AG04449 (cell line): ENCODE measurements around the gene MSLN.

ENCODE experiments used
- CTCF ChIA-PET: fragments of 350-600 bp; formaldehyde crosslinking; extraction: SDS; loops from one replicate; lab custom pipeline; 2021; ENCODE audit warnings: antibody characterized with exemption; lab: Yijun Ruan, JAX
- POLR2A ChIA-PET: fragments of 400-600, 350-600 bp; formaldehyde crosslinking; extraction: SDS; loops from one replicate; lab custom pipeline; 2020; ENCODE audit warnings: antibody characterized with exemption, inconsistent platforms; lab: Yijun Ruan, JAX
- DNase-seq: peaks from one replicate; pipeline ENCODE4 v3.0.0-alpha.2; 2010; ENCODE audit warnings: low read depth, low spot score
- H3K4me3 ChIP-seq: 2 replicates; pipeline ENCODE4 v1.5.1; 2011; ENCODE audit warnings: low read depth, mild to moderate bottlenecking, control low read depth, low read length
- CTCF ChIP-seq: IDR thresholded peaks from one replicate; pipeline ENCODE4 v1.5.1; 2011; ENCODE audit warnings: mild to moderate bottlenecking, moderate library complexity, low read length, control low read depth, inconsistent platforms; ENCODE audit not compliant: insufficient read depth; ENCODE audit errors: missing control alignments

Gene MSLN

DNA sequence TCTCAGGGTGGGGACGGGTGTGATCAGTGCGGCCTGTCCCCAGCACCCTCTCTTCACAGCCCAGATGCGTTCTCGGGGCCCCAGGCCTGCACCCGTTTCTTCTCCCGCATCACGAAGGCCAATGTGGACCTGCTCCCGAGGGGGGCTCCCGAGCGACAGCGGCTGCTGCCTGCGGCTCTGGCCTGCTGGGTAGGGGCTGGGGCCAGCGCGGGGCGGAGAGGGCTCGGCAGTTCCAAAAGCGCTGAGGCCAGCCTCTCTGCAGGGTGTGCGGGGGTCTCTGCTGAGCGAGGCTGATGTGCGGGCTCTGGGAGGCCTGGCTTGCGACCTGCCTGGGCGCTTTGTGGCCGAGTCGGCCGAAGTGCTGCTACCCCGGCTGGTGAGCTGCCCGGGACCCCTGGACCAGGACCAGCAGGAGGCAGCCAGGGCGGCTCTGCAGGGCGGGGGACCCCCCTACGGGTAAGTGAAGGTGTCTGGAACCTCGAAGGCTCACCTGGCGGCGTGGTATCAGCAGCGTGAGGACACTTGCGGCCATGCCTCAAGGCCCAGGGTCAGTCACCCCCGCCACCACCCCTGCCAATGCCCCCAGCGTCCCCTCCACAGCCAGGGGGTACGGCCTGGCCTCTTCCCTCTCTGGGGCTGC, 4.4 kb downstream of the MSLN start:
- POLR2A ChIA-PET = no interaction called here

DNA sequence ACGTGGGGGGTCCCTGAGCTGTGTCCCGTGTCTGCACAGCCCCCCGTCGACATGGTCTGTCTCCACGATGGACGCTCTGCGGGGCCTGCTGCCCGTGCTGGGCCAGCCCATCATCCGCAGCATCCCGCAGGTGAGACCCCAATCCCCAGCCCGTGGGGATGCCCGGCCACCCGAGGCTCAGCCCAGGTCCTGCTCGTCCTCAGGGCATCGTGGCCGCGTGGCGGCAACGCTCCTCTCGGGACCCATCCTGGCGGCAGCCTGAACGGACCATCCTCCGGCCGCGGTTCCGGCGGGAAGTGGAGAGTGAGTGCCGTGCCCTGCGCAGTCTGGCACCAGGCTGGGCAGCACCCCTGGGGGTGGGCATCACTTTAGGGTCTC, 4.9 kb downstream of the MSLN start:
- TF ChIP-seq CTCF = no peak
- no peak overlapping the region for H3K4me3 ChIP-seq
- CTCF ChIA-PET = no interaction called here
- no peak for DNase-seq
- POLR2A ChIA-PET = no interaction called here

More for the DNA sequence above, 4.4 kb downstream of the MSLN start:
- no peak overlapping the region for H3K4me3 ChIP-seq
- CTCF ChIA-PET = no interaction called here
- no peak for TF ChIP-seq CTCF
- DNase-seq = no peak

GRCh38 chr16:766008-766819, 5.7 kb downstream of the MSLN start:
- no peak for DNase-seq
- no peak for TF ChIP-seq CTCF
- POLR2A ChIA-PET = no interaction called here
- CTCF ChIA-PET = no interaction called here
- H3K4me3 ChIP-seq = no peak overlapping the region

DNA sequence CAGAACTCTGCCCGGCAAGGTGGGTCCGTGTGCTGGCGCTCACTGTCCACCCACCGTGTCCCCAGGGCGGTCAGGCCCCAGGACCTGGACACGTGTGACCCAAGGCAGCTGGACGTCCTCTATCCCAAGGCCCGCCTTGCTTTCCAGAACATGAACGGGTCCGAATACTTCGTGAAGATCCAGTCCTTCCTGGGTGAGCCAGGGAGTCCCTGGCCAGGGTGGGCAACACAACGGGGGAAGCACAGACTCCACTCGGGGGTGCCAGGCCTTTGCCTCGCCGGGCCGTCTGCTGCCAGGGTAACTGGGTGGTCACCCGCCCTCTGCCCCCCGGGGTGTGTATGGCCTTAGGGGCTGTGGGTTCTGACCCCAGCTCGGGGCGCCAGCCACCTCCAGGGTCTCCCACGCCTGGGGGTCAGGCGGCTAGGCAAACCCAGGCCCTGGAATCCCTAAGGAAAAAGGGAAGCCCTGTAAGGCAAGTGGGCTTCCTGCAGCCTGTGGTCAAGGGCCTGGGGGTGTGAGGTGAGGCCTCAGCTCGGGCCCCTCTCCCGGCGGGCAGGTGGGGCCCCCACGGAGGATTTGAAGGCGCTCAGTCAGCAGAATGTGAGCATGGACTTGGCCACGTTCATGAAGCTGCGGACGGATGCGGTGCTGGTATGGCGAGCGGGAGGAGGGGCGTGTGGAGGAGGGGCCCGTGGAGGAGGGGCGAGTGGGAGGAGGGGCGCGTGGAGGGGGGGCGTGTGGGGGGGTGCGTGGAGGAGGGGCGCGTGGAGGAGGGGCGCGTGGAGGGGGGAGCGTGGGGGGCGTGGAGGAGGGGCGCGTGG, 6.5 kb downstream of the MSLN start:
- DNase-seq = no peak
- H3K4me3 ChIP-seq = no peak overlapping the region
- ChIA-PET POLR2A (no interaction called here), CTCF (no interaction called here)
- no peak for TF ChIP-seq CTCF

GRCh38 chr16:767743-768235, 7.3 kb downstream of the MSLN start:
- POLR2A ChIA-PET = no interaction called here
- CTCF ChIA-PET = no interaction called here
- H3K4me3 ChIP-seq = no peak overlapping the region
- TF ChIP-seq CTCF = no peak
- no peak for DNase-seq

DNA sequence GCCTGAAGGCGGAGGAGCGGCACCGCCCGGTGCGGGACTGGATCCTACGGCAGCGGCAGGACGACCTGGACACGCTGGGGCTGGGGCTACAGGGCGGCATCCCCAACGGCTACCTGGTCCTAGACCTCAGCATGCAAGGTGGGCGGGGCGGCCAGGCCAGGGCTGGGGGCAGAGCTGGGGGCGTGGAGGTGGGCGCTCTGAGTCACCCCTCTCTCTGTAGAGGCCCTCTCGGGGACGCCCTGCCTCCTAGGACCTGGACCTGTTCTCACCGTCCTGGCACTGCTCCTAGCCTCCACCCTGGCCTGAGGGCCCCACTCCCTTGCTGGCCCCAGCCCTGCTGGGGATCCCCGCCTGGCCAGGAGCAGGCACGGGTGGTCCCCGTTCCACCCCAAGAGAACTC, 7.9 kb downstream of the MSLN start:
- no peak overlapping the region for H3K4me3 ChIP-seq
- CTCF ChIA-PET = no interaction called here
- no peak for TF ChIP-seq CTCF
- POLR2A ChIA-PET = no interaction called here
- no peak for DNase-seq
